ENCODE results near the gene PSMA7.
A peak's percentile ranks its signal among the peaks of the same experiment; 100 is the strongest.

Gene PSMA7

DNA sequence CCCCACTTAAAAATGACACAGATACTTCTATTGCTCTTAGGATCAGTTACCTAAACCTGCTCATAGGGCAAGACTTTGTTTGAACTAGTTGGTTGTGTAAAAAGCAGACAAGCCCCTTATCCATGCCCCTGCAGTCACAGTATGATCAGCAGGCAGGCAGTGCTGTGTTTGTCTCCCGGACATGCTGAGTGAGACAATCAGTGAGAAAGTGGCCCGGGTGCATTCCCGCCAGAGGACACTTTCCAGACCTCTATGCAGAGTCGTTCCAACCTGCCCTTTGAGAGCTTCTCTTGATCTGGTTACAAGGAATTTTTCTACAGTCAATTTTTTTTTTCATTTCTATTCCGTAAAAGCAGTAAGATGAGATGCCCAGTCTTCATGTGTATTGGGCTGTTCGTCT is 14.7 kb downstream of the PSMA7 start:
- peaks cover 11% of the 10 kb centered on the region for H3K4me1 ChIP-seq (ENCODE audit: control insufficient read depth, insufficient read depth, low read length)
- no peaks in the 10 kb centered on the region for H3K27me3 ChIP-seq (ENCODE audit: control insufficient read depth, insufficient read depth, low read length, poor library complexity, severe bottlenecking)
- H3K36me3 ChIP-seq (ENCODE audit: control insufficient read depth, insufficient read depth, low read length), result peaks cover 63% of the 10 kb centered on the region
- whole genome bisulfite sequencing, 2 experiments, result 92 to 96% methylated on average over 6 of the region's 6 CpGs
- H3K27ac ChIP-seq (ENCODE audit: insufficient read depth, low read depth, low read length, poor library complexity, severe bottlenecking), result no peak overlapping the region
- no peak overlapping the region for H3K4me3 ChIP-seq (ENCODE audit: insufficient read depth, low read depth, low read length)
- H3K9me3 ChIP-seq (ENCODE audit: control insufficient read depth, low read length), result no peaks in the 10 kb centered on the region

DNA sequence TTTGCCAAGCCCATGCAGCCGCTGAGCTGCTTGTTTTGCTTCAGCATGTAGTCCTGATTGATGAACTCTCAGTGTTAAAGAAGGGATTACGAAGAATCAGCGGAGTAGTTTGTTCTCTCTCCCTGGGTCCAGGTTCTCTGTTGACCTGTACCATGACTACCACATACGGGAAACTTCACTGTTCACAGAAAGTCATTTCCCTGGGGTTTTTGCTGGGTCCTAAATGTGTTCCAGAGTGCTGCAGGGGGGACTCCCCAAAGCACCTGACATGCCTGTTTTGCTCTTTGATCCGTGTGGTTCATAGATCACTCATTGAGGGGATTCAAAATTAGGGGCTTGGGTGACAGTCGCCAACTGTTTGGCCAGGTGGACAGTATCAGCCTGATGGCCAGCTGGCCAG is 15.4 kb downstream of the PSMA7 start:
- WGBS, 2 experiments, result 94% methylated on average over 6 of the region's 6 CpGs
- peaks cover 12% of the 10 kb centered on the region for H3K4me1 ChIP-seq (ENCODE audit: control insufficient read depth, insufficient read depth, low read length)
- no peak overlapping the region for H3K4me3 ChIP-seq (ENCODE audit: insufficient read depth, low read depth, low read length)
- H3K36me3 ChIP-seq (ENCODE audit: control insufficient read depth, insufficient read depth, low read length), result peaks cover 63% of the 10 kb centered on the region
- H3K27ac ChIP-seq (ENCODE audit: insufficient read depth, low read depth, low read length, poor library complexity, severe bottlenecking), result no peak overlapping the region
- H3K27me3 ChIP-seq (ENCODE audit: control insufficient read depth, insufficient read depth, low read length, poor library complexity, severe bottlenecking), result no peaks in the 10 kb centered on the region
- H3K9me3 ChIP-seq (ENCODE audit: control insufficient read depth, low read length), result no peaks in the 10 kb centered on the region

DNA sequence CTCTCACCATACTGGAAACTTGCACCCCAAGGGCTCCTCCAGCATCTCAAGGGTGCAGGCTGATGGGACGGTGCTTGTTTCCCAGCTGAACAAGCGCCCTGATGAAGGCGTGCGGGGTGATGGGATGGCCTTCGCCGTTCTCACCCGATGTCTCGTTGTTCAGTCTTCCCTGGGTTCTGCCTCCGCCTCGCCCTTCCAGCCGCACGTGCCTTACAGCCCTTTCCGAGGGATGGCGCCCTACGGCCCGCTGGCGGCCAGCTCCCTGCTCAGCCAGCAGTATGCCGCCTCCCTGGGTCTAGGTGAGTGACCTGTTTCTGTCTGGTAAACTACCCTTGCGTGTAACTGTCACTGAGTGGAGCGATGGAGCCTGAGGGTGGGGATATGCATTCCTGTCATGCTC is 17.1 kb downstream of the PSMA7 start:
- Histone ChIP-seq H3K36me3 (ENCODE audit: control insufficient read depth, insufficient read depth, low read length) (peaks cover 53% of the 10 kb centered on the region), H3K9me3 (ENCODE audit: control insufficient read depth, low read length) (no peaks in the 10 kb centered on the region), H3K27me3 (ENCODE audit: control insufficient read depth, insufficient read depth, low read length, poor library complexity, severe bottlenecking) (no peaks in the 10 kb centered on the region), H3K27ac (ENCODE audit: insufficient read depth, low read depth, low read length, poor library complexity, severe bottlenecking) (no peak overlapping the region), H3K4me3 (ENCODE audit: insufficient read depth, low read depth, low read length) (no peak overlapping the region), H3K4me1 (ENCODE audit: control insufficient read depth, insufficient read depth, low read length) (peaks cover 12% of the 10 kb centered on the region)
- 96% methylated on average over 20 of the region's 20 CpGs for WGBS, 2 experiments

DNA sequence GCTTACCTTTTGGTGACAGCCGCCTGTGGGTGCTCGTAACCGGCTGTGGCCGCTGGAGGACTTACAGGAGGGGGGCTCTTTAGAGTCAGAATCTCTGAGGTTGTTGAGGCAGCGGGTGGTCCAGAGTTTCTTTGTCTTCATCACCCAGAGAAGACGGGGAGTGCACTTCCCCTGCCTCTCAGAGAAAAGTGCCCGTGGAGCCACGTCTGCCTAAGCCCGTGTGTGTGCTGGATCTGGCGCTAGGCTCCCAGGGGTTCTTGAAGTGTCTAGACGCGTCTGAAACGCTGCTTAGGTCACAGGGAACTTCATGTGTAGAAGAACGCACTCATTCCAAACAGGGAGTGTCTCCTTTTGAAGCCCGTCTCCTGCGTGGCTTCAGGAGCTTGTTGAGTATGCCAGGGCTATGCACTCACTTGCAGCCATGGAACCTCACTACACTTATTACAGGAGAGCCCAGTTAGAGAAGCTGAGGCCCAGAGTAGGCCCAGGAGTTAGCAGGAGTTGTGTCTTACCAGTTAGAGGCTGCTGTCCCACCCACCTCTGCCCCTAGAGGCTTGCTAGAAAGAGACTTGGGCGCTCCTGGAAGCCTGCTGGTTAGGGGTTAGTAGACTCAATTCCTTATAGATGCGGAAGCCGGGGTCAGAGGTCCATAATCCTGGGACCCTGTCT is 19.6 kb downstream of the PSMA7 start:
- H3K36me3 ChIP-seq (ENCODE audit: control insufficient read depth, insufficient read depth, low read length), result peaks cover 31% of the 10 kb centered on the region
- H3K4me1 ChIP-seq (ENCODE audit: control insufficient read depth, insufficient read depth, low read length), result peaks cover 21% of the 10 kb centered on the region
- H3K27ac ChIP-seq (ENCODE audit: insufficient read depth, low read depth, low read length, poor library complexity, severe bottlenecking), result no peak overlapping the region
- WGBS, 2 experiments, result 30 to 36% methylated on average over 19 of the region's 19 CpGs
- no peaks in the 10 kb centered on the region for H3K9me3 ChIP-seq (ENCODE audit: control insufficient read depth, low read length)
- H3K4me3 ChIP-seq (ENCODE audit: insufficient read depth, low read depth, low read length), result peak overlapping the region; percentile 79
- H3K27me3 ChIP-seq (ENCODE audit: control insufficient read depth, insufficient read depth, low read length, poor library complexity, severe bottlenecking), result no peaks in the 10 kb centered on the region

DNA sequence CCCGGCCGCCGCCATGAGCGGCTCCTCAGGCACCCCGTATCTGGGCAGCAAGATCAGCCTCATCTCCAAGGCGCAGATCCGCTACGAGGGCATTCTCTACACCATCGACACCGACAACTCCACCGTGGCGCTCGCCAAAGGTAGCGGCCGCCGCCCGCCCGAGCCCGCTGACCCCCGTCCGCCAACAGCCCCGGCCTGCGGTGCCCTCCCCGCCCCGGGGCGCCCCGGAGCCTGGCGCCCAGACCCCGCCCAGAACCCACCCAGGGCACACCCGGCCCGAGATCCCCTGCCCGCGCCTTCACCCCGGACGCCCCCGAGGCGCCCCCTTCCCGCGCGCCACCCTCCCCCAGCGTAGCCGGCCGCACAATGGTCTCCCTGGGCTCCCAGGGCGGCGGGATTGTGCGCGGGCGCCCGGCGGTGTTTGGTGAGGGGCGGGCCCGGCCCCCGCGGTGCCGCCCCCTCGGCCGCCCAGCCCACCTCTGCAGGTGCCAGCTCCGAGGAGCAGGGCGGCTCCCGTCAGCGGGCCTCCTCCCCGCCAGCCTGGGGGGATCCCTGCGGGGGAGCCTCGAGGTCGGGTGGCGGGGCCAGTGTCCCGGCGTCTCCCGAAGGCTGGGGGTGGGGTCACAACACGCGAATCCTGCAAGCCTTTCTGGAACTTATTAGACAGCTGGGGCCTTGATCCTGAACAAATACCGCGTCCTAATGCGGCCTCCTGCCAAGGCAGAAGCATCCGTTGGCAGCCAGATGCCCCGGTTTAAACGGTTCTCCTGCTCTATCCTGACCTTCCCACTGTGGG is 20.3 kb downstream of the PSMA7 start:
- H3K36me3 ChIP-seq (ENCODE audit: control insufficient read depth, insufficient read depth, low read length), result peaks cover 23% of the 10 kb centered on the region
- H3K4me3 ChIP-seq (ENCODE audit: insufficient read depth, low read depth, low read length), result peak overlapping the region; percentile 79
- H3K27ac ChIP-seq (ENCODE audit: insufficient read depth, low read depth, low read length, poor library complexity, severe bottlenecking), result peak overlapping the region; percentile 30
- peaks cover 29% of the 10 kb centered on the region for H3K4me1 ChIP-seq (ENCODE audit: control insufficient read depth, insufficient read depth, low read length)
- no peaks in the 10 kb centered on the region for H3K9me3 ChIP-seq (ENCODE audit: control insufficient read depth, low read length)
- 0% methylated on average over 77 of the region's 77 CpGs for WGBS, 2 experiments
- no peaks in the 10 kb centered on the region for H3K27me3 ChIP-seq (ENCODE audit: control insufficient read depth, insufficient read depth, low read length, poor library complexity, severe bottlenecking)

DNA sequence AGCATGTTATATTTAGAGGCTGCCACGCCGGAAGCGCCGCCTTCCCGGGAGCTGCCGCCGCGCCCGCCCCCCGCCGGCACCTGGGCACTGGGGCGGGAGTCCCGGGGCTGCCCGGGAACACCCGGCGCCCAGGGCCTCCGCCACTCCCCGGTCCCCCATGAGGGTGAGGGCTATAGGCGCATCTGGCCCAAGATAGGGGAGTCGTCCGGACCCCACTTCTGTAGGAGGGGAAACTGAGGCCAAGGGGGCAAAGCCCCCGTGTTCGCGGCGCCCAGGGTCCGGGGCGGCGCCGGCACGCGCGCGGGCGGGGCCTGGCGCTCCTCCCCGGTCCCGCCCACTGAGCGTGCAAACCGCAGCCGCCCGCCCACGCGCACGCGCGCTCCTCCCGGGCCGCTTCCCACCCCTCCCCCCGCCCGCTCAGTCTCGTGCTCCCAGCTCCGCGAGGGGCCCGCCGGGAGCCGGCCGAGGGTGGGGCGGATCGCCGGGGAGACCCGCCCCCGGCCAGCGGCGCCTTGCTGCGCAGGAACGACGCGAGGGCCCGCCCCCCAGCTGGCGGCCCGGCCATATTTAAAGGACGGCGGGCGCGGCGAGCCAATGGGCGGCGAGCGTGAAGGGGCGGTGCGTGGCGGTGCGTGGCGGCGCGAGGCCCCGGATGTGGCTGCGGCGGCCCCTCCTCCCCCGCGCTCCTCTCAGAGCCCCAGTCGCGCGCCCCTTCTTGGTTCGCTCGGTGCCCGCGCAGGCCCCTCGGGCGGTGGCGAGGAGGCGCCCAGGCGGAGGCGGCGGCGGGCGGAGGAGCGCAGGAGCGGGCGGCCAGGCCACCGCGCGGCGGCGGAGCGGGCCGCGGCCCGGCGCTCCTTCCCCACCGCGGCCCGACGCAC is 21.2 kb downstream of the PSMA7 start, which contains the start of gene LSM14B:
TSS of gene LSM14B (plus strand) at position 700 of the 878 bp plus-strand sequence. CDS start 192 bp downstream, outside the sequence.
- 0% methylated on average over 124 of the region's 124 CpGs for WGBS, 2 experiments
- peaks cover 35% of the 10 kb centered on the region for H3K4me1 ChIP-seq (ENCODE audit: control insufficient read depth, insufficient read depth, low read length)
- peaks cover 15% of the 10 kb centered on the region for H3K36me3 ChIP-seq (ENCODE audit: control insufficient read depth, insufficient read depth, low read length)
- H3K4me3 ChIP-seq (ENCODE audit: insufficient read depth, low read depth, low read length), result peak within 1 kb of the TSS; percentile 79
- H3K27ac ChIP-seq (ENCODE audit: insufficient read depth, low read depth, low read length, poor library complexity, severe bottlenecking), result peak within 1 kb of the TSS; percentile 57
- no peaks in the 10 kb centered on the region for H3K9me3 ChIP-seq (ENCODE audit: control insufficient read depth, low read length)
- no peaks in the 10 kb centered on the region for H3K27me3 ChIP-seq (ENCODE audit: control insufficient read depth, insufficient read depth, low read length, poor library complexity, severe bottlenecking)

DNA sequence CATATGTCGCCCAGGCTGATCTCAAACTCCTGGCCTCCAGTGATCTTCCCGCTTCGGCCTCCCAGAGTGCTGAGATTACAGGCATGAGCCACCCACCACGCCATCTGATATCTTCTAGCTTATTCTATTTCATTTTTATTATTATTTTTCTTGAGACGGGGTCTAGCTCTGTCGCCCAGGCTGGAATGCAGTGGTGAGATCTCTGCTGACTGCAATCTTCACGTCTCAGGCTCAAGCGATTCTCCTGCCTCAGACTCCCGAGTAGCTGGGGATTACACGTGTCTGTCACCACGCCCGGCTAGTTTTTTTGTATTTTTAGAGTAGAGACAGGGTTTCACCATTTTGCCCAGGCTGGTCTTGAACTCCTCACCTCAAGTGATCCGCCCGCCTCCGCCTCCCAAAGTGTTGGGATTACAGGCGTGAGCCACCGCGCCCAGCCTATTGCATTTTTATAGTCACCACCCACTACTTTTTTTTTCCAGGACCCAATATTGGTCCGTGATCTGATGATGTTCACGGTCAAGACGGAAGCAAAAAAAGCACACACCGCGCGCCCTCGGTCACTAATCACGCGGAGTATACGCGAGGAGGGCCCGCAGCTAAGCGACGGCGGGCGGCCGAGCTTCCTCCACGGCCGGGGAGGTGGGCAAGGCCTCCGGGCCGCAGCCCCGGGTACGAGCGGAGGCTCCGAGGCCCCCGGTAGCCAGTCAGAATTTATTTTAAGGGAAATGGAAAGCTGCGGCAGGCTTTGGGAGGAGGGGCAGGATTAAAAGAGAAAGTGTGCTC is 22.0 kb downstream of the PSMA7 start:
- Histone ChIP-seq H3K4me1 (ENCODE audit: control insufficient read depth, insufficient read depth, low read length) (peaks cover 40% of the 10 kb centered on the region), H3K4me3 (ENCODE audit: insufficient read depth, low read depth, low read length) (peak overlapping the region; percentile 79), H3K36me3 (ENCODE audit: control insufficient read depth, insufficient read depth, low read length) (peaks cover 11% of the 10 kb centered on the region), H3K9me3 (ENCODE audit: control insufficient read depth, low read length) (no peaks in the 10 kb centered on the region), H3K27me3 (ENCODE audit: control insufficient read depth, insufficient read depth, low read length, poor library complexity, severe bottlenecking) (no peaks in the 10 kb centered on the region), H3K27ac (ENCODE audit: insufficient read depth, low read depth, low read length, poor library complexity, severe bottlenecking) (peak overlapping the region; percentile 57)
- WGBS, 2 experiments, result 30% methylated on average over 45 of the region's 45 CpGs

DNA sequence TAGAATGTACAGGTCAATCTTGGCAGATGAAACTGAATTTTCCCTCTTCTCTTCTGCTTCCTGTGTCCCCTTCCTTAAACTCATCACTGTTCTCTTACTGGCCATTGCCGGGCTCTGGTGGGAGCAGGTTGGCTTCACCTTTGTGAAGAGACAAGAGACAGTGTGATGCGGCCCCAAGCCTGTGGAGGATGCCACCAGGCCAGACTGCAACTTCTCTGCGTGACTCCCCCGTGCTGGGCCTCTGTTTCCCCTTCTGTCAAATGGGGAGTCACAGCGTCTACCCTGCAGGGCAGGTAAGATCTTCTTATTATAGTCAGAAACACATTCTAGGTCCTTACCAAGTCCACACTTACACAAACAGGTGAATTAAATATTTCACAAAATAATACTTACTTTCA is 22.8 kb downstream of the PSMA7 start:
- Histone ChIP-seq H3K36me3 (ENCODE audit: control insufficient read depth, insufficient read depth, low read length) (peaks cover 5% of the 10 kb centered on the region), H3K4me3 (ENCODE audit: insufficient read depth, low read depth, low read length) (no peak overlapping the region), H3K27ac (ENCODE audit: insufficient read depth, low read depth, low read length, poor library complexity, severe bottlenecking) (no peak overlapping the region), H3K9me3 (ENCODE audit: control insufficient read depth, low read length) (no peaks in the 10 kb centered on the region), H3K4me1 (ENCODE audit: control insufficient read depth, insufficient read depth, low read length) (peaks cover 40% of the 10 kb centered on the region), H3K27me3 (ENCODE audit: control insufficient read depth, insufficient read depth, low read length, poor library complexity, severe bottlenecking) (no peaks in the 10 kb centered on the region)
- 90 to 93% methylated on average over 5 of the region's 5 CpGs for WGBS, 2 experiments

DNA sequence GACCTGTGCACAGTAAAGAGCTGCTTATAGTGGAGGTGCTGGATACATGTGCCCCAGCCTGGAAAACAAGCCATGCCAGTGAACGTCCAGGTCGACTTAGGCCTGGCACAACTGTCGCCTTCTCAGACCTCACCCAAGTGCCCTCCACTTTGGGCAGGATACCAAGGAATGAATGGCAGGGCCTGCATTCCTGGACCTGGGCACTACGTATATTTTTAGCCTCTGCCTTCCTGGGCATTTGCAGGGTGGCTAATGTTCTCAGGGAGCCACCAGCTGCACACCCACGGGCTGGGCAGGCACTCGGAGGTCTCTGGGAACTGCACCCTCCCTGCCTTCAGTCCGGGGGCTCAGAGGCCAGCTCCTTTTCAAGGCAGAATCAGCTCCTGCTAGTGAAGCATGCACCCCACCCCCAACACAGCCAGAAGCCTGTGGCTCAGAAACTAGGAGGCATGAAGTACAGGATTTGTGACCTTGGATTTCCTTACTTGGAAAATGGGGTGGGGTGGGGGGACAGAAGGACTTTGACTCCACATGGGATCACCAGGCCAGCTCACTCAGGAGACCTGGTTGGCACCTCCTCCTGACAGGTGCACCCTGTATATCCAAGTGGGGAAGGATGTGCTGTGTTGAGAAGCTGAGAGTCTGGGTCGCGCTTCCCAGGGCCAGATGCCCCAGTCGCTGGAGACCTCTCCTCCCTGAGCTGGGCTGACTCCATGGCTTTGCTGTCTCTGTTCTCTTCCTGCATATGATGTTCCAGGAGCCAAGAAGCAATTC is 23.4 kb downstream of the PSMA7 start:
- H3K27me3 ChIP-seq (ENCODE audit: control insufficient read depth, insufficient read depth, low read length, poor library complexity, severe bottlenecking), result no peaks in the 10 kb centered on the region
- 78 to 80% methylated on average over 10 of the region's 10 CpGs for WGBS, 2 experiments
- H3K9me3 ChIP-seq (ENCODE audit: control insufficient read depth, low read length), result no peaks in the 10 kb centered on the region
- no peak overlapping the region for H3K27ac ChIP-seq (ENCODE audit: insufficient read depth, low read depth, low read length, poor library complexity, severe bottlenecking)
- peaks cover 40% of the 10 kb centered on the region for H3K4me1 ChIP-seq (ENCODE audit: control insufficient read depth, insufficient read depth, low read length)
- H3K36me3 ChIP-seq (ENCODE audit: control insufficient read depth, insufficient read depth, low read length), result no peaks in the 10 kb centered on the region
- H3K4me3 ChIP-seq (ENCODE audit: insufficient read depth, low read depth, low read length), result no peak overlapping the region

Data from ectodermal cell (in vitro differentiated cells).